SK-N-SH (cell line): ENCODE results near the gene MAP3K6. TPM values are rescaled to one million over a fixed set of nuclear protein-coding genes. Genes with fewer than 3 reads are reported as not detected.

Experiments used
- CTCF ChIA-PET: fragments of 300-600, 350-600 bp; formaldehyde crosslinking; extraction: SDS; loops from one replicate; lab custom pipeline; 2021; lab: Yijun Ruan, JAX
- POLR2A ChIA-PET: fragments of 350-600 bp; sonication (Branson Sonifier 250); formaldehyde crosslinking; extraction: SDS; loops from one replicate; lab custom pipeline; 2020; ENCODE audit warnings: antibody characterized with exemption, inconsistent platforms; lab: Yijun Ruan, JAX
- DNase-seq: peaks from one replicate; pipeline ENCODE4 v3.0.0; 2012
- H2AFZ ChIP-seq: fragments of 200-600 bp; sonication (generic); 2 replicates; pipeline ENCODE4 v1.8.1; 2016; ENCODE audit warnings: antibody characterized with exemption, mild to moderate bottlenecking, low read depth
- H3F3A ChIP-seq: fragments of 200-600 bp; sonication (generic); replicated peaks from 2 replicates; pipeline ENCODE3; 2016; ENCODE audit warnings: antibody characterized with exemption, mild to moderate bottlenecking; ENCODE audit not compliant: insufficient read depth
- H3K27ac ChIP-seq, 2 experiments: fragments of 200-500 bp in 1 of 2; fragments of 200-600 bp in 1 of 2; sonication (Bioruptor generic) in 1 of 2; sonication (generic), shearing (Covaris generic) in 1 of 2; 2 replicates each; pipeline versions ENCODE4 v1.5.1 to v1.6.1; 2014 to 2016; ENCODE audit warnings: low read depth in 2 of 2, inconsistent platforms in 1 of 2, low read length in 1 of 2, mild to moderate bottlenecking in 1 of 2, mixed read lengths in 1 of 2
- H3K27me3 ChIP-seq: fragments of 200-600 bp; sonication (generic), shearing (Covaris generic); 2 replicates; pipeline ENCODE4 v1.6.1; 2016; ENCODE audit warnings: mixed run types; ENCODE audit not compliant: insufficient read depth
- H3K36me3 ChIP-seq, 2 experiments: fragments of 200-500 bp in 1 of 2; fragments of 200-600 bp in 1 of 2; sonication (Bioruptor generic) in 1 of 2; sonication (generic) in 1 of 2; replicated peaks in 1 of 2; 2 replicates each; pipeline versions ENCODE3 to v1.5.1; 2014 to 2016; ENCODE audit warnings: low read length in 1 of 2, mild to moderate bottlenecking in 1 of 2; ENCODE audit not compliant: insufficient read depth in 2 of 2, control insufficient read depth in 1 of 2
- H3K4me1 ChIP-seq, 2 experiments: fragments of 200-500 bp in 1 of 2; fragments of 200-600 bp in 1 of 2; sonication (Bioruptor generic) in 1 of 2; sonication (generic), shearing (Covaris generic) in 1 of 2; 2 replicates each; pipeline versions ENCODE4 v1.5.1 to v1.6.1; 2014 to 2016; ENCODE audit warnings: low read depth in 1 of 2, low read length in 1 of 2, mixed run types in 1 of 2; ENCODE audit not compliant: insufficient read depth in 2 of 2, control insufficient read depth in 1 of 2
- H3K4me2 ChIP-seq: fragments of 200-600 bp; sonication (generic), shearing (Covaris generic); 2 replicates; pipeline ENCODE4 v1.6.1; 2017; ENCODE audit warnings: mixed run types
- H3K4me3 ChIP-seq, 2 experiments: fragments of 200-500 bp in 1 of 2; fragments of 200-600 bp in 1 of 2; sonication (Bioruptor generic) in 1 of 2; sonication (generic), shearing (Covaris generic) in 1 of 2; 2 replicates each; pipeline versions ENCODE4 v1.5.1 to v1.8.1; 2014 to 2016; ENCODE audit warnings: low read depth in 2 of 2, inconsistent platforms in 1 of 2, low read length in 1 of 2, mild to moderate bottlenecking in 1 of 2, mixed read lengths in 1 of 2, moderate library complexity in 1 of 2
- H3K79me2 ChIP-seq: fragments of 200-600 bp; sonication (generic); 2 replicates; pipeline ENCODE4 v1.8.1; 2017; ENCODE audit warnings: mild to moderate bottlenecking; ENCODE audit not compliant: insufficient read depth
- H3K9ac ChIP-seq: fragments of 200-600 bp; sonication (generic); 2 replicates; pipeline ENCODE4 v1.6.1; 2017; ENCODE audit warnings: mixed run types
- H3K9me2 ChIP-seq: fragments of 200-600 bp; sonication (generic); 2 replicates; pipeline ENCODE4 v1.6.1; 2017; ENCODE audit warnings: mixed run types
- H3K9me3 ChIP-seq: fragments of 200-600 bp; sonication (generic); 2 replicates; pipeline ENCODE4 v1.6.1; 2017; ENCODE audit warnings: mixed run types, mild to moderate bottlenecking, moderate library complexity
- H4K20me1 ChIP-seq: fragments of 200-600 bp; sonication (generic); 2 replicates; pipeline ENCODE4 v1.6.1; 2017; ENCODE audit warnings: mild to moderate bottlenecking, mixed run types; ENCODE audit not compliant: insufficient read depth
- EP300 ChIP-seq, 2 experiments: IDR thresholded peaks; 2 replicates each; pipeline versions ENCODE4 v1.4.0 to v1.6.1; 2012; ENCODE audit warnings: borderline replicate concordance in 1 of 2, low read depth in 1 of 2, low read length in 1 of 2
- FOXM1 ChIP-seq: IDR thresholded peaks from 2 replicates; pipeline ENCODE4 v1.4.0; 2012; ENCODE audit warnings: low read depth, mild to moderate bottlenecking
- GABPA ChIP-seq: IDR thresholded peaks from 2 replicates; pipeline ENCODE4 v1.4.0; 2012; ENCODE audit warnings: low read depth, mild to moderate bottlenecking
- JUND ChIP-seq: IDR thresholded peaks from 2 replicates; pipeline ENCODE4 v1.4.0; 2012
- POLR2AphosphoS5 ChIP-seq: IDR thresholded peaks from 2 replicates; pipeline ENCODE4 v1.6.1; 2012; ENCODE audit warnings: low read depth, low read length
- RAD21 ChIP-seq: IDR thresholded peaks from 2 replicates; pipeline ENCODE4 v1.6.1; 2012; ENCODE audit warnings: mild to moderate bottlenecking, low read length
- RCOR1 ChIP-seq: fragments of 150-350 bp; IDR thresholded peaks from 2 replicates; pipeline ENCODE4 v1.6.1; 2017; ENCODE audit warnings: antibody characterized with exemption, low read length
- SMC3 ChIP-seq: IDR thresholded peaks from 2 replicates; pipeline ENCODE4 v1.6.1; 2012; ENCODE audit warnings: low read depth, low read length, improper control_type of control experiment
- TAF1 ChIP-seq: IDR thresholded peaks from 2 replicates; pipeline ENCODE4 v1.6.1; 2012; ENCODE audit warnings: low read depth, mild to moderate bottlenecking, low read length, moderate library complexity, borderline replicate concordance
- USF1 ChIP-seq: IDR thresholded peaks from 2 replicates; pipeline ENCODE4 v1.4.0; 2012; ENCODE audit warnings: low read depth, borderline replicate concordance
- YY1 ChIP-seq: IDR thresholded peaks from 2 replicates; pipeline ENCODE4 v1.4.0; 2012; ENCODE audit warnings: low read depth, mild to moderate bottlenecking
- WGBS: methylation state at CpG from one replicate; pipeline ENCODE4 v1.1.6; 2017; ENCODE audit warnings: low lambda C conversion rate; 5-methylcytosine and 5-hydroxymethylcytosine counted together
- polyA plus RNA-seq, 3 experiments: library from polyadenylated mRNA; depleted of rRNA; stranded (reverse); fragments of >200 nt; gene quantifications; 2 replicates each; pipeline ENCODE4 v1.2.3, GENCODE V29; 2012
- TF ChIP-seq, protein P1 (sequence below): IDR thresholded peaks from 2 replicates; pipeline ENCODE4 v1.4.0; 2012; ENCODE audit warnings: low read depth
- TF ChIP-seq, protein P2 (sequence below): fragments of 150-350 bp; IDR thresholded peaks from 2 replicates; pipeline ENCODE4 v1.6.1; 2017; ENCODE audit warnings: antibody characterized with exemption, low read length, low read depth, borderline replicate concordance

MAP3K6 gene
- polyA plus RNA-seq, 1 of the 3 experiments (the other 2 are of a cell fraction), result 17.3 TPM

GRCh38 chr1:27377760-27378495, 11.2 kb upstream of the MAP3K6 start (continued):
- TF ChIP-seq, protein P1, sequence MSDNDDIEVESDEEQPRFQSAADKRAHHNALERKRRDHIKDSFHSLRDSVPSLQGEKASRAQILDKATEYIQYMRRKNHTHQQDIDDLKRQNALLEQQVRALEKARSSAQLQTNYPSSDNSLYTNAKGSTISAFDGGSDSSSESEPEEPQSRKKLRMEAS, result no peak
- no peak for TF ChIP-seq TAF1

GRCh38 chr1:27374362-27375086, 7.8 kb upstream of the MAP3K6 start, which contains the start of gene FCN3:
Gene FCN3 (minus strand): TSS chr1:27374824. CDS start chr1:27374818, 6 bp downstream.
- Histone ChIP-seq H4K20me1 (no peaks in the 10 kb centered on the region), H3K4me1 (no peaks in the 10 kb centered on the region), H3K9me2 (no peaks in the 10 kb centered on the region), H3K79me2 (no peaks in the 10 kb centered on the region), H3K9me3 (no peaks in the 10 kb centered on the region), H2AFZ (no peak within 1 kb of the TSS), H3K9ac (no peak within 1 kb of the TSS), H3K27ac (no peak within 1 kb of the TSS), H3F3A (no peaks in the 10 kb centered on the region), H3K4me2 (no peak within 1 kb of the TSS), H3K27me3 (no peaks in the 10 kb centered on the region), H3K36me3 (no peaks in the 10 kb centered on the region), H3K4me3 (no peak within 1 kb of the TSS)
- WGBS, result 56% methylated on average over 4 of the region's 4 CpGs
- no peak for DNase-seq
- ChIA-PET CTCF (interaction anchor here (0.6 to 2.0 kb wide), 5 partner anchors 8 to 74 kb away, joined by 3 to 7 read pairs (median 4); no protein-coding TSS in a partner anchor), POLR2A (no interaction called here)
- TF ChIP-seq EP300 (IDR thresholded peaks at IDR 0.05; ENCODE audit: borderline replicate concordance in 1 of 2, low read depth in 1 of 2, low read length in 1 of 2) (no peak), RAD21 (no peak), GABPA (no peak), SMC3 (no peak), FOXM1 (no peak), POLR2AphosphoS5 (no peak), RCOR1 (no peak), JUND (no peak), USF1 (no peak), YY1 (no peak)
- TF ChIP-seq, protein P2, sequence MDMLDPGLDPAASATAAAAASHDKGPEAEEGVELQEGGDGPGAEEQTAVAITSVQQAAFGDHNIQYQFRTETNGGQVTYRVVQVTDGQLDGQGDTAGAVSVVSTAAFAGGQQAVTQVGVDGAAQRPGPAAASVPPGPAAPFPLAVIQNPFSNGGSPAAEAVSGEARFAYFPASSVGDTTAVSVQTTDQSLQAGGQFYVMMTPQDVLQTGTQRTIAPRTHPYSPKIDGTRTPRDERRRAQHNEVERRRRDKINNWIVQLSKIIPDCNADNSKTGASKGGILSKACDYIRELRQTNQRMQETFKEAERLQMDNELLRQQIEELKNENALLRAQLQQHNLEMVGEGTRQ, result no peak
